ENCODE measurements around the gene SPOPL.

DNA sequence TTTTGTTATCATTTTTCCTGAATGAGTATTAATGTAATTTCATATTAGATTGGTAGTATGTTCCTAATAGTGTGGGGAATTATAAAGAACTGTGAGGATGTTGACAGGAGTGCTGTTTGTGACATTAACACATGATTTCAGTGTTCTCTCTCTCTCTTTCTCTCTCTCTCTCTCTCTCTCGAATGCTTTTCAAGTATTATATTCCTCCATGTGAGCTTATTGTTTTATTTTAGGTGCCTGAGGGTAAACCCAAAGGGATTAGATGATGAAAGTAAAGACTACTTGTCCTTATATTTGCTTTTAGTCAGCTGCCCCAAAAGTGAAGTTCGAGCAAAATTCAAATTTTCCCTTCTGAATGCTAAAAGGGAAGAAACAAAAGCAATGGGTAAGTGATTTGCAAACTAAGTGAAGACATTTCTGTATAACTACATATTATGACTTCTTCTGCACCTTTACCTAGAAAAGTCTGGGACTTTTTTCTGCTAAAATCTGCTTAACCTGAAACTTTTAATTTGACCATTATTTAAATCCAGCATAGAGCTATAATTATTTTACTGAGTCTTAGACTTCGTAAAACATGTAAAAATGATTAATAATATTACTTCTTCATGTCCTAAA lies 49.2 kb downstream of the SPOPL start:
- TF ChIP-seq POLR2AphosphoS2 (conservative IDR thresholded peaks at IDR 0.05; ENCODE audit: low read length) (no peak), CHD2 (IDR thresholded peaks at IDR 0.05; ENCODE audit: low read length, partially characterized antibody) (no peak), USF2 (IDR thresholded peaks at IDR 0.05) (no peak), RAD21 (conservative IDR thresholded peaks at IDR 0.05 in 1 of 2, IDR thresholded peaks at IDR 0.05 in 1 of 2) (no peak), POLR2A (IDR thresholded peaks at IDR 0.05; ENCODE audit: low read length) (no peak), REST (IDR thresholded peaks at IDR 0.05) (no peak), MYC (IDR thresholded peaks at IDR 0.05; ENCODE audit: borderline replicate concordance, low read length) (no peak), NR3C1 (IDR thresholded peaks at IDR 0.05) (no peak)
- TF ChIP-seq, protein P1, sequence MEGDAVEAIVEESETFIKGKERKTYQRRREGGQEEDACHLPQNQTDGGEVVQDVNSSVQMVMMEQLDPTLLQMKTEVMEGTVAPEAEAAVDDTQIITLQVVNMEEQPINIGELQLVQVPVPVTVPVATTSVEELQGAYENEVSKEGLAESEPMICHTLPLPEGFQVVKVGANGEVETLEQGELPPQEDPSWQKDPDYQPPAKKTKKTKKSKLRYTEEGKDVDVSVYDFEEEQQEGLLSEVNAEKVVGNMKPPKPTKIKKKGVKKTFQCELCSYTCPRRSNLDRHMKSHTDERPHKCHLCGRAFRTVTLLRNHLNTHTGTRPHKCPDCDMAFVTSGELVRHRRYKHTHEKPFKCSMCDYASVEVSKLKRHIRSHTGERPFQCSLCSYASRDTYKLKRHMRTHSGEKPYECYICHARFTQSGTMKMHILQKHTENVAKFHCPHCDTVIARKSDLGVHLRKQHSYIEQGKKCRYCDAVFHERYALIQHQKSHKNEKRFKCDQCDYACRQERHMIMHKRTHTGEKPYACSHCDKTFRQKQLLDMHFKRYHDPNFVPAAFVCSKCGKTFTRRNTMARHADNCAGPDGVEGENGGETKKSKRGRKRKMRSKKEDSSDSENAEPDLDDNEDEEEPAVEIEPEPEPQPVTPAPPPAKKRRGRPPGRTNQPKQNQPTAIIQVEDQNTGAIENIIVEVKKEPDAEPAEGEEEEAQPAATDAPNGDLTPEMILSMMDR (IDR thresholded peaks at IDR 0.05): no peak
- TF ChIP-seq, protein P2, sequence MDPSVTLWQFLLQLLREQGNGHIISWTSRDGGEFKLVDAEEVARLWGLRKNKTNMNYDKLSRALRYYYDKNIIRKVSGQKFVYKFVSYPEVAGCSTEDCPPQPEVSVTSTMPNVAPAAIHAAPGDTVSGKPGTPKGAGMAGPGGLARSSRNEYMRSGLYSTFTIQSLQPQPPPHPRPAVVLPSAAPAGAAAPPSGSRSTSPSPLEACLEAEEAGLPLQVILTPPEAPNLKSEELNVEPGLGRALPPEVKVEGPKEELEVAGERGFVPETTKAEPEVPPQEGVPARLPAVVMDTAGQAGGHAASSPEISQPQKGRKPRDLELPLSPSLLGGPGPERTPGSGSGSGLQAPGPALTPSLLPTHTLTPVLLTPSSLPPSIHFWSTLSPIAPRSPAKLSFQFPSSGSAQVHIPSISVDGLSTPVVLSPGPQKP (IDR thresholded peaks at IDR 0.05; ENCODE audit: low read depth, low read length): no peak
